Lung (tissue), 12 donors: ENCODE data around the gene CNTFR. TPM values are rescaled to one million over a fixed set of nuclear protein-coding genes. Genes with fewer than 3 reads are reported as not detected.
A peak's percentile ranks its signal among the peaks of the same experiment; 100 is the strongest.

Source experiments
- ATAC-seq: fragments of 200-7000 bp; cut with Tn5 transposase; one replicate; pipeline ENCODE4 v1.9.1; 2020; ENCODE audit warnings: moderate number of reproducible peaks; ENCODE audit not compliant: insufficient read depth, low FRiP score
- DNase-seq, 3 donors: peaks; one replicate each; pipeline ENCODE4 v3.0.0-alpha.2; 2013 to 2017
- H3K27ac ChIP-seq, 2 donors: one replicate each; pipeline ENCODE4 v1.5.1; 2013; ENCODE audit warnings: mild to moderate bottlenecking in 2 of 2, moderate library complexity in 2 of 2, control low read depth in 1 of 2, inconsistent platforms in 1 of 2, low read depth in 1 of 2, low read length in 1 of 2
- H3K27me3 ChIP-seq, 3 donors: one replicate each; pipeline ENCODE4 v1.5.1; 2013; ENCODE audit warnings: low read length in 2 of 3; ENCODE audit not compliant: control insufficient read depth in 3 of 3, insufficient read depth in 3 of 3
- H3K36me3 ChIP-seq, 4 donors: one replicate each; pipeline ENCODE4 v1.5.1; 2013; ENCODE audit warnings: low read length in 4 of 4, mild to moderate bottlenecking in 1 of 4, moderate library complexity in 1 of 4; ENCODE audit not compliant: control insufficient read depth in 4 of 4, insufficient read depth in 4 of 4
- H3K4me1 ChIP-seq, 5 donors: one replicate each; pipeline ENCODE4 v1.5.1; 2013; ENCODE audit warnings: low read length in 5 of 5, mild to moderate bottlenecking in 2 of 5, moderate library complexity in 1 of 5; ENCODE audit not compliant: control insufficient read depth in 5 of 5, insufficient read depth in 5 of 5
- H3K4me3 ChIP-seq: one replicate; pipeline ENCODE4 v1.5.1; 2013; ENCODE audit warnings: mild to moderate bottlenecking, control low read depth, moderate library complexity
- H3K9ac ChIP-seq, 2 donors: one replicate each; pipeline ENCODE4 v1.5.1; 2013; ENCODE audit warnings: low read length in 2 of 2, control low read depth in 1 of 2; ENCODE audit not compliant: insufficient read depth in 1 of 2
- H3K9me3 ChIP-seq, 4 donors: one replicate each; pipeline ENCODE4 v1.5.1; 2013; ENCODE audit warnings: low read length in 3 of 4, mild to moderate bottlenecking in 1 of 4, moderate library complexity in 1 of 4; ENCODE audit not compliant: control insufficient read depth in 4 of 4, insufficient read depth in 3 of 4
- CTCF ChIP-seq: IDR thresholded peaks from 2 replicates; pipeline ENCODE4 v1.5.1; 2012; ENCODE audit warnings: mild to moderate bottlenecking; ENCODE audit errors: control extremely low read depth, extremely low read depth
- WGBS, 2 donors: extraction: QIAGEN DNeasy Blood & Tissue Kit; methylation state at CpG; one replicate each; pipeline ENCODE4 v1.1.7; 2013; 5-methylcytosine and 5-hydroxymethylcytosine counted together
- polyA plus RNA-seq, 2 donors: library from polyadenylated mRNA; stranded (reverse); fragments of 200-250 nt; gene quantifications; one replicate each; pipeline ENCODE4 v1.2.1, GENCODE V29; 2013
- total RNA-seq, 2 donors: library from RNA; depleted of rRNA in 1 of 2; stranded (reverse); fragments of >200 nt in 1 of 2; gene quantifications; one replicate each; pipeline ENCODE4 v1.2.1, GENCODE V29; 2014 to 2021
- donor health status: control.
- donor health status: control.
- donor health status: Bipolar disorder and iron deficiency.
- donor health status: healthy.
- donor health status: DM: yes; HTN: yes; CAD: no.

Gene CNTFR
- total and polyA plus RNA-seq, 4 donors, result 0.42 to 3.3 (median 1.3) TPM

- WGBS, 2 donors, result 17 to 24% methylated on average over 11 of the region's 11 CpGs
- H3K9ac ChIP-seq, result no peak overlapping the region
- peaks cover 0 to 60% (median 13%) of the 10 kb centered on the region in 3 donors for H3K27me3 ChIP-seq
- H3K9me3 ChIP-seq, result peaks cover 0 to 4% (median 0%) of the 10 kb centered on the region in 4 donors
- H3K27ac ChIP-seq, result no peak overlapping the region
- ATAC-seq, result no peak
- no peak overlapping the region for H3K4me3 ChIP-seq
- no peaks in the 10 kb centered on the region for H3K36me3 ChIP-seq
- H3K4me1 ChIP-seq, result peaks cover 0 to 64% (median 16%) of the 10 kb centered on the region in 5 donors
- TF ChIP-seq CTCF, result no peak
- DNase-seq, result no peak
Observed at GRCh38 chr9:34585946-34586669, 3.4 kb downstream of the CNTFR start.

GRCh38 chr9:34584970-34585369 is 4.6 kb downstream of the CNTFR start:
- Histone ChIP-seq H3K27ac (no peak overlapping the region), H3K4me1 (peaks cover 0 to 65% (median 10%) of the 10 kb centered on the region in 5 donors), H3K9me3 (peaks cover 0 to 4% (median 0%) of the 10 kb centered on the region in 4 donors), H3K27me3 (peaks cover 0 to 55% (median 14%) of the 10 kb centered on the region in 3 donors), H3K36me3 (no peaks in the 10 kb centered on the region), H3K9ac (no peak overlapping the region), H3K4me3 (no peak overlapping the region)
- DNase-seq (no peak), ATAC-seq (no peak)
- TF ChIP-seq CTCF, result no peak
- 70 to 78% methylated on average over 5 of the region's 5 CpGs for WGBS, 2 donors

GRCh38 chr9:34582787-34583186 is 6.7 kb downstream of the CNTFR start:
- Histone ChIP-seq H3K27me3 (peaks cover 0 to 58% (median 14%) of the 10 kb centered on the region in 3 donors), H3K36me3 (no peaks in the 10 kb centered on the region), H3K4me1 (peaks cover 0 to 75% (median 18%) of the 10 kb centered on the region in 5 donors), H3K4me3 (no peak overlapping the region), H3K9ac (peak overlapping the region in 1 of 2 donors; percentile 32), H3K27ac (no peak overlapping the region), H3K9me3 (peaks cover 0 to 4% (median 0%) of the 10 kb centered on the region in 4 donors)
- 92 to 94% methylated on average over 5 of the region's 5 CpGs for WGBS, 2 donors
- DNase-seq (no peak), ATAC-seq (no peak)
- TF ChIP-seq CTCF, result no peak
